Activated T-cell treated with anti-CD3 and anti-CD28 coated beads, Interleukin-2, amount 50 U/mL, for 72 hours (primary cell): ENCODE results near the gene NUP107. TPM values are rescaled to one million over a fixed set of nuclear protein-coding genes. Genes with fewer than 3 reads are reported as not detected.
"Not testable (repeated sequence)": the region's sequence is repeated elsewhere in the genome, so short reads cannot be mapped to it uniquely, and the experiment has no call there.

Experiments used
- ATAC-seq, 2 donors: fragments of 150-1000 bp; cut with Tn5 transposase; replicated peaks in 1 of 2; 2 replicates each; pipeline ENCODE4 v1.10.0; 2021; ENCODE audit warnings: moderate library complexity in 2 of 2, mild to moderate bottlenecking in 1 of 2
- DNase-seq, 2 donors: peaks; one replicate each; pipeline ENCODE4 v3.0.0; 2021 to 2022; ENCODE audit warnings: mixed read lengths in 1 of 2
- H3K27ac Mint-ChIP-seq: one replicate; pipeline ENCODE4 v1.8.0; 2022; ENCODE audit warnings: mild to moderate bottlenecking, moderate library complexity, mixed read lengths
- H3K27me3 Mint-ChIP-seq: one replicate; pipeline ENCODE4 v1.8.0; 2022; ENCODE audit warnings: low read depth, mixed read lengths
- H3K36me3 Mint-ChIP-seq, 2 donors: one replicate each; pipeline ENCODE4 v1.8.0; 2022; ENCODE audit warnings: mixed read lengths in 2 of 2, mild to moderate bottlenecking in 1 of 2; ENCODE audit not compliant: insufficient read depth in 2 of 2
- H3K4me1 Mint-ChIP-seq: one replicate; pipeline ENCODE4 v1.8.0; 2022; ENCODE audit warnings: low read depth, mixed read lengths
- H3K4me3 Mint-ChIP-seq, 2 donors: one replicate each; pipeline ENCODE4 v1.8.0; 2022; ENCODE audit warnings: mild to moderate bottlenecking in 2 of 2, mixed read lengths in 2 of 2, moderate library complexity in 2 of 2
- H3K9me3 Mint-ChIP-seq, 2 donors: one replicate each; pipeline ENCODE4 v1.8.0; 2022; ENCODE audit warnings: mixed read lengths in 2 of 2
- total RNA-seq, 2 donors: library from RNA; stranded (reverse); gene quantifications; one replicate each; pipeline ENCODE4 v1.2.3, GENCODE V29; 2022

NUP107 gene
- total RNA-seq, 2 donors from 2014 or later, result 100 to 108 TPM

- Mint-ChIP-seq H3K4me1 (peaks cover 42% of the 10 kb centered on the region), H3K9me3 (no peaks in the 10 kb centered on the region), H3K36me3 (no peaks in the 10 kb centered on the region), H3K27ac (peak overlapping the region; percentile 43), H3K4me3 (peak overlapping the region; percentile 9 to 52), H3K27me3 (no peaks in the 10 kb centered on the region)
- DNase-seq, result peak in 1 of 2 donors; percentile 20
- peak; percentile 48 to 49 for ATAC-seq
Measured at GRCh38 chr12:68673788-68674187, 13.0 kb upstream of the NUP107 start.

GRCh38 chr12:68674376-68674775, 12.4 kb upstream of the NUP107 start:
- peaks cover 43% of the 10 kb centered on the region for H3K4me1 Mint-ChIP-seq
- H3K27me3 Mint-ChIP-seq, result no peaks in the 10 kb centered on the region
- peak overlapping the region in 1 of 2 donors; percentile 52 for H3K4me3 Mint-ChIP-seq
- DNase-seq (no peak), ATAC-seq (no peak)
- H3K36me3 Mint-ChIP-seq, result no peaks in the 10 kb centered on the region
- peak overlapping the region; percentile 43 for H3K27ac Mint-ChIP-seq
- H3K9me3 Mint-ChIP-seq, result no peaks in the 10 kb centered on the region

GRCh38 chr12:68675101-68675842, 11.5 kb upstream of the NUP107 start:
- peak overlapping the region; percentile 71 to 74 for H3K4me3 Mint-ChIP-seq
- DNase-seq, result peak; percentile 71 to 74
- no peaks in the 10 kb centered on the region for H3K27me3 Mint-ChIP-seq
- peaks cover 51% of the 10 kb centered on the region for H3K4me1 Mint-ChIP-seq
- H3K36me3 Mint-ChIP-seq, result no peaks in the 10 kb centered on the region
- ATAC-seq, result peak; percentile 83 to 84
- H3K27ac Mint-ChIP-seq, result peak overlapping the region; percentile 89
- H3K9me3 Mint-ChIP-seq, result no peaks in the 10 kb centered on the region

- H3K27ac Mint-ChIP-seq, result peak overlapping the region; percentile 90
- not testable (repeated sequence) for H3K9me3 Mint-ChIP-seq
Measured at GRCh38 chr12:68676854-68677253, 9.9 kb upstream of the NUP107 start.

GRCh38 chr12:68686262-68686594, 550 bp upstream of the NUP107 start:
- Mint-ChIP-seq H3K4me3 (peak overlapping the region; percentile 87 to 100), H3K9me3 (no peaks in the 10 kb centered on the region), H3K27ac (peak overlapping the region; percentile 99), H3K4me1 (peaks cover 43% of the 10 kb centered on the region), H3K27me3 (no peaks in the 10 kb centered on the region), H3K36me3 (peaks cover 0 to 20% of the 10 kb centered on the region in 2 donors)
- ATAC-seq (peak in 1 of 2 donors; percentile 0), DNase-seq (no peak)

More at GRCh38 chr12:68676854-68677253, 9.9 kb upstream of the NUP107 start:
- H3K4me1 Mint-ChIP-seq, result peaks cover 47% of the 10 kb centered on the region
- H3K4me3 Mint-ChIP-seq, result peak overlapping the region in 1 of 2 donors; percentile 38
- not testable (repeated sequence) for H3K27me3 Mint-ChIP-seq, H3K36me3 Mint-ChIP-seq, ATAC-seq, DNase-seq

- no peak for ATAC-seq
Measured at GRCh38 chr12:68695454-68695853, 8.7 kb downstream of the NUP107 start.

GRCh38 chr12:68699486-68699885, 12.7 kb downstream of the NUP107 start:
- Mint-ChIP-seq H3K4me1 (no peaks in the 10 kb centered on the region), H3K36me3 (peaks cover 9 to 34% of the 10 kb centered on the region in 2 donors), H3K9me3 (no peaks in the 10 kb centered on the region), H3K27me3 (no peaks in the 10 kb centered on the region), H3K4me3 (no peak overlapping the region), H3K27ac (no peak overlapping the region)
- DNase-seq (no peak), ATAC-seq (no peak)

More at GRCh38 chr12:68695454-68695853, 8.7 kb downstream of the NUP107 start:
- no peak overlapping the region for H3K4me3 Mint-ChIP-seq
- H3K9me3 Mint-ChIP-seq, result no peaks in the 10 kb centered on the region
- peak overlapping the region; percentile 17 for H3K27ac Mint-ChIP-seq
- no peak for DNase-seq
- H3K27me3 Mint-ChIP-seq, result no peaks in the 10 kb centered on the region
- H3K4me1 Mint-ChIP-seq, result no peaks in the 10 kb centered on the region
- H3K36me3 Mint-ChIP-seq, result peaks cover 5 to 47% of the 10 kb centered on the region in 2 donors

GRCh38 chr12:68727776-68728175, 41.0 kb downstream of the NUP107 start:
- ATAC-seq, result no peak
- Mint-ChIP-seq H3K4me1 (no peaks in the 10 kb centered on the region), H3K27ac (no peak overlapping the region), H3K27me3 (no peaks in the 10 kb centered on the region), H3K9me3 (no peaks in the 10 kb centered on the region), H3K36me3 (peaks cover 1 to 18% of the 10 kb centered on the region in 2 donors), H3K4me3 (no peak overlapping the region)
- DNase-seq, result no peak

- H3K36me3 Mint-ChIP-seq, result peaks cover 1 to 31% of the 10 kb centered on the region in 2 donors
Measured at GRCh38 chr12:68733661-68734071, 46.9 kb downstream of the NUP107 start.

GRCh38 chr12:68739891-68740290, 53.1 kb downstream of the NUP107 start:
- no peak overlapping the region for H3K4me3 Mint-ChIP-seq
- peaks cover 3 to 22% of the 10 kb centered on the region in 2 donors for H3K36me3 Mint-ChIP-seq
- H3K27me3 Mint-ChIP-seq, result no peaks in the 10 kb centered on the region
- no peaks in the 10 kb centered on the region for H3K4me1 Mint-ChIP-seq
- no peak for DNase-seq
- H3K27ac Mint-ChIP-seq, result no peak overlapping the region
- ATAC-seq, result no peak
- H3K9me3 Mint-ChIP-seq, result no peaks in the 10 kb centered on the region

More at GRCh38 chr12:68733661-68734071, 46.9 kb downstream of the NUP107 start:
- Mint-ChIP-seq H3K4me3 (no peak overlapping the region), H3K27ac (no peak overlapping the region), H3K9me3 (no peaks in the 10 kb centered on the region), H3K27me3 (no peaks in the 10 kb centered on the region), H3K4me1 (no peaks in the 10 kb centered on the region)
- DNase-seq (no peak), ATAC-seq (no peak)

- DNase-seq, result no peak
- peaks cover 17% of the 10 kb centered on the region for H3K4me1 Mint-ChIP-seq
- peaks cover 7 to 16% of the 10 kb centered on the region in 2 donors for H3K36me3 Mint-ChIP-seq
- H3K27ac Mint-ChIP-seq, result no peak overlapping the region
- H3K9me3 Mint-ChIP-seq, result no peaks in the 10 kb centered on the region
- H3K4me3 Mint-ChIP-seq, result no peak overlapping the region
- no peaks in the 10 kb centered on the region for H3K27me3 Mint-ChIP-seq
- no peak for ATAC-seq
Measured at GRCh38 chr12:68743356-68743755, 56.6 kb downstream of the NUP107 start.

- Mint-ChIP-seq H3K36me3 (peaks cover 7 to 11% of the 10 kb centered on the region in 2 donors), H3K4me1 (peaks cover 35% of the 10 kb centered on the region), H3K27me3 (no peaks in the 10 kb centered on the region), H3K4me3 (peak overlapping the region; percentile 91 to 98), H3K27ac (peak overlapping the region; percentile 83), H3K9me3 (no peaks in the 10 kb centered on the region)
- DNase-seq, result no peak
- no peak for ATAC-seq
Measured at GRCh38 chr12:68745376-68745903, 58.7 kb downstream of the NUP107 start.

- H3K27ac Mint-ChIP-seq, result peak within 1 kb of the TSS; percentile 91
- DNase-seq (peak; percentile 94 to 96), ATAC-seq (peak; percentile 98 to 99)
- peaks cover 35% of the 10 kb centered on the region for H3K4me1 Mint-ChIP-seq
- H3K4me3 Mint-ChIP-seq, result peak within 1 kb of the TSS; percentile 91 to 98
- H3K36me3 Mint-ChIP-seq, result peaks cover 9 to 11% of the 10 kb centered on the region in 2 donors
- no peaks in the 10 kb centered on the region for H3K9me3 Mint-ChIP-seq
- H3K27me3 Mint-ChIP-seq, result no peaks in the 10 kb centered on the region
Measured at GRCh38 chr12:68745904-68746571, 59.3 kb downstream of the NUP107 start, which contains the start of gene SLC35E3. SLC35E3 (plus strand) TSS chr12:68746176; CDS start chr12:68746378, 202 bp downstream.
